Thoracic aorta (tissue), 2 donors: ENCODE measurements around the gene GORASP1. TPM values are rescaled to one million over a fixed set of nuclear protein-coding genes. Genes with fewer than 3 reads are reported as not detected.

ENCODE experiments used
- total RNA-seq, 2 donors: library from RNA; depleted of rRNA; stranded (reverse); fragments of >200 nt; gene quantifications; one replicate each; pipeline versions ENCODE4 v1.1.0 to v1.2.3, GENCODE V29; 2016

GORASP1 gene
- total RNA-seq, 2 donors from 2014 or later: 59.3 to 84.6 TPM

Other genes with a start within 250 kb of the GORASP1 start
- gene SCN11A, start 55.7 kb downstream of the GORASP1 start, total RNA-seq: under 1 TPM in 1 of 2 donors, not detected in 1; 0.07 TPM
- gene WDR48, start 55.6 kb downstream of the GORASP1 start, total RNA-seq: 10 to 100 TPM; 17.7 to 29.9 TPM
- 10 to 100 TPM in 1 of 2 donors, 1 to 10 TPM in 1; 3.0 to 14.9 TPM for gene TTC21A, start 53 bp upstream of the GORASP1 start, total RNA-seq
- gene CSRNP1, start 46.0 kb upstream of the GORASP1 start, total RNA-seq: 100 to 1,000 TPM in 1 of 2 donors, 10 to 100 TPM in 1; 96.8 to 117 TPM
- gene XIRP1, start 85.0 kb upstream of the GORASP1 start, total RNA-seq: 1 to 10 TPM in 1 of 2 donors, not detected in 1; 2.0 TPM
- gene CX3CR1, start 172.4 kb upstream of the GORASP1 start, total RNA-seq: under 1 TPM; 0.28 to 0.54 TPM
- gene CCR8, start 222.1 kb upstream of the GORASP1 start, total RNA-seq: not detected